Adipocyte (in vitro differentiated cells): Measurements from ENCODE around the gene ERCC6L2.

ENCODE experiments used
- DNase-seq: peaks from one replicate; pipeline ENCODE4 v3.0.0-alpha.2; 2015; ENCODE audit warnings: low read depth
- H3K27me3 ChIP-seq: replicated peaks from 2 replicates; pipeline ENCODE4 v1.7.0; 2013; ENCODE audit warnings: mild to moderate bottlenecking, low read length, moderate library complexity; ENCODE audit not compliant: control insufficient read depth, insufficient read depth
- H3K36me3 ChIP-seq: 2 replicates; pipeline ENCODE4 v1.7.0; 2013; ENCODE audit warnings: low read length, mild to moderate bottlenecking, moderate library complexity; ENCODE audit not compliant: control insufficient read depth, insufficient read depth, severe bottlenecking
- H3K4me1 ChIP-seq: 2 replicates; pipeline ENCODE4 v1.7.0; 2013; ENCODE audit warnings: mild to moderate bottlenecking, low read length, moderate library complexity; ENCODE audit not compliant: control insufficient read depth, insufficient read depth
- H3K4me3 ChIP-seq: 2 replicates; pipeline ENCODE4 v1.7.0; 2013; ENCODE audit warnings: mild to moderate bottlenecking, low read length, moderate library complexity
- H3K9ac ChIP-seq: 2 replicates; pipeline ENCODE4 v1.7.0; 2013; ENCODE audit warnings: mild to moderate bottlenecking, low read length, moderate library complexity
- H3K9me3 ChIP-seq: 2 replicates; pipeline ENCODE4 v1.7.0; 2013; ENCODE audit warnings: mild to moderate bottlenecking, low read length, moderate library complexity; ENCODE audit not compliant: control insufficient read depth

Gene ERCC6L2

GRCh38 chr9:95870352-95870751 lies 5.1 kb upstream of the ERCC6L2 start:
- H3K4me1 ChIP-seq = peaks cover 7% of the 10 kb centered on the region
- DNase-seq = no peak
- no peak overlapping the region for H3K9ac ChIP-seq
- H3K36me3 ChIP-seq = no peaks in the 10 kb centered on the region
- no peak overlapping the region for H3K4me3 ChIP-seq
- H3K27me3 ChIP-seq = no peaks in the 10 kb centered on the region
- no peaks in the 10 kb centered on the region for H3K9me3 ChIP-seq

- Histone ChIP-seq H3K36me3 (no peaks in the 10 kb centered on the region), H3K9ac (no peak overlapping the region), H3K4me1 (peaks cover 7% of the 10 kb centered on the region), H3K4me3 (no peak overlapping the region), H3K27me3 (no peaks in the 10 kb centered on the region), H3K9me3 (no peaks in the 10 kb centered on the region)
- no peak for DNase-seq
These were observed 4.6 kb upstream of the ERCC6L2 start for GRCh38 chr9:95870906-95871305.

DNA sequence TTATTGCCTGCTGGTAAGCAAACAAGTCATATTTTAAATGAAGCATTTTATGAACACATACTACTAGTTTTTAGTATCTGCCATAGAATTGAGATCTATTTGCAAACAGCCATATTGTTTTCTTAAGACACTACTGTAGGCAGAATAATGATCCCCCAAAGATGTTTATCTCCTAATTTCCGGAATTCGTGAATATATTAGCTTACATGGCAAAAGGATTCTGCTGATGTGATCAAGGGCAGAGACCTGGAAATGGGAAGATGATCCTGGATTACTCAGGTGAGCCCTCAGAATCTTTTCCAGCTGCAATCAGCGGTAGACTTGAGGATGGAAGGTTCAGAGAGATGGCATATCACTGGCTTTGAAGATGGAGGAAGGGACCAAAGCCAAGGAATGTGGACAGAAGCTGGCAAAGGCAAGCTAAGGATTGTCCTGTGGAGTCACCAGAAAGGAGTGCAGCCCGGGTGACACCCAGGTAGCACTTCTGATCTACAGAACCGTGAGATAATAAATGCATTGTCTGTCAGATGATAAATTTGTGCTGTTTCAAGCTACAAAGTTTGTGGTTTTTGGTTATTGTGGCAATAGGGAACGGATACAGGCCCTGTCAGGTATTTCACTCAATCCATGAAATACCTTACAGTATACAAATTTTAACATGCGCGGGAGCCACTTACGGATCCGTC lies 1.0 kb upstream of the ERCC6L2 start:
- Histone ChIP-seq H3K4me3 (no peak overlapping the region), H3K4me1 (peaks cover 7% of the 10 kb centered on the region), H3K27me3 (no peaks in the 10 kb centered on the region), H3K9me3 (no peaks in the 10 kb centered on the region), H3K36me3 (no peaks in the 10 kb centered on the region), H3K9ac (no peak overlapping the region)
- DNase-seq = peak; percentile 35

- no peaks in the 10 kb centered on the region for H3K9me3 ChIP-seq
- DNase-seq = peak; percentile 77
- H3K4me1 ChIP-seq = peaks cover 7% of the 10 kb centered on the region
- no peaks in the 10 kb centered on the region for H3K27me3 ChIP-seq
- no peak overlapping the region for H3K9ac ChIP-seq
- no peak overlapping the region for H3K4me3 ChIP-seq
- H3K36me3 ChIP-seq = no peaks in the 10 kb centered on the region
These were observed 544 bp upstream of the ERCC6L2 start for GRCh38 chr9:95874989-95875304.

GRCh38 chr9:95876138-95876444 lies 600 bp downstream of the ERCC6L2 start:
- Histone ChIP-seq H3K4me1 (peaks cover 7% of the 10 kb centered on the region), H3K9ac (no peak overlapping the region), H3K9me3 (no peaks in the 10 kb centered on the region), H3K36me3 (no peaks in the 10 kb centered on the region), H3K27me3 (no peaks in the 10 kb centered on the region), H3K4me3 (no peak overlapping the region)
- DNase-seq = no peak

DNA sequence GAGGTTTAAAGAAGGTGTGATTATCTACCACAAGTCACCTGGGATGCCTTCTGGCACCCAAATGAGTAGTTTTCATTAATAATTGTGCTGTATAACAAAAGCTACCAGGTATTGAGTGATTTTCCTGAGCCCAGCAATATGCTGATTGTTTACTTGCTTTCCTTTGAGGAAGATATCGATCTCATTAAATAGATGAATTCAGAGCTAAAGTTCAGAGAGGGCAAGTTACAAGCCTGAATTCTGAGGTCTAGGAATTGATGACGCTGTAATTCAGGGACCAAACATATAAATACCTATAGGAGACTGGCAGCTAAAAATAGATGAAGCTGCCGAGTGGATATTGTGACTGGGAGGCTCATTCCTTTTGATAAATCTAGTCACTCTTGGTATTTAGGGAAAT lies 1.1 kb downstream of the ERCC6L2 start:
- Histone ChIP-seq H3K27me3 (no peaks in the 10 kb centered on the region), H3K36me3 (no peaks in the 10 kb centered on the region), H3K4me1 (peaks cover 7% of the 10 kb centered on the region), H3K9me3 (no peaks in the 10 kb centered on the region), H3K4me3 (no peak overlapping the region), H3K9ac (no peak overlapping the region)
- peak; percentile 56 for DNase-seq

DNA sequence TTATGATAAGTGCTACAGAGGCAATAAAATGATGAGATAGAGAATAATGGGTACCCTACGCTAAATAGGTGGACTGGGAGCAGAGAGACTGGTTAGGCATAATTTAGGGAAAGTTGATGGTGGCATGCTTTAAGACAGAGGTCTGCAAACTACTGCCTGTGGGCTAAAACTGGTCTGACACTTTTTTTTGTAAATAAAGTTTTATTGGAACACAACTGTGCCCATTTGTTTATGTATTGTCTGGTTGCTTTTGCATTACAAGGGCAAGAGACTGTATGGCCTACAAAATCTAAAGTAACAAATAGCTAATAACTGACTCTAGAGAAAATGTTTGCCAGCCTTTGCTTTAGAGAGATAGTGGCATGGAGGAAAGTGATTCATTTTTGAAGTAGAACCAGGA lies 2.5 kb downstream of the ERCC6L2 start:
- no peaks in the 10 kb centered on the region for H3K27me3 ChIP-seq
- H3K9me3 ChIP-seq = no peaks in the 10 kb centered on the region
- H3K36me3 ChIP-seq = peaks cover 5% of the 10 kb centered on the region
- no peak overlapping the region for H3K9ac ChIP-seq
- H3K4me3 ChIP-seq = no peak overlapping the region
- DNase-seq = no peak
- peaks cover 7% of the 10 kb centered on the region for H3K4me1 ChIP-seq

DNA sequence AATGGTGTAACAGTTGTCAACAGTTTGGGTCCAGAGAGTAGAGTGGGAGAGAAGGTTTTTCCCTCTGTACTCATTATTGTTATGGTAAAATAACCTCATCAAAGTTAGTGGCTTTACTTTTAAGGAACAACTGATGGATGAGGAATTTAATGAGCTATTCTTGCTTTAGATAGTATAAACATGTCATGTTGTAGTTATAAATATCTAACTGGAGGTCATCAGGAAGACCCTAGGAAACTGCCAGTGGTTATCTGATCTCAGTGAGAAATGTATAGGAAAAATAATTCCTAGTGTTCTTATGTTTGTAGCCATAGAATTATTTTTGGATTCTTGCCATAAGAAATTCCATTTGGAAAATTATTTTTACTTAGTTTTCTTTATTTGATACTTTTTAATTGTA lies 4.1 kb downstream of the ERCC6L2 start:
- Histone ChIP-seq H3K9ac (no peak overlapping the region), H3K4me3 (no peak overlapping the region), H3K9me3 (no peaks in the 10 kb centered on the region), H3K36me3 (peaks cover 11% of the 10 kb centered on the region), H3K4me1 (peaks cover 2% of the 10 kb centered on the region), H3K27me3 (no peaks in the 10 kb centered on the region)
- no peak for DNase-seq

GRCh38 chr9:95880021-95880690 lies 4.7 kb downstream of the ERCC6L2 start:
- Histone ChIP-seq H3K4me1 (no peaks in the 10 kb centered on the region), H3K9me3 (no peaks in the 10 kb centered on the region), H3K36me3 (peaks cover 16% of the 10 kb centered on the region), H3K9ac (no peak overlapping the region), H3K27me3 (no peaks in the 10 kb centered on the region), H3K4me3 (no peak overlapping the region)
- peak; percentile 82 for DNase-seq

DNA sequence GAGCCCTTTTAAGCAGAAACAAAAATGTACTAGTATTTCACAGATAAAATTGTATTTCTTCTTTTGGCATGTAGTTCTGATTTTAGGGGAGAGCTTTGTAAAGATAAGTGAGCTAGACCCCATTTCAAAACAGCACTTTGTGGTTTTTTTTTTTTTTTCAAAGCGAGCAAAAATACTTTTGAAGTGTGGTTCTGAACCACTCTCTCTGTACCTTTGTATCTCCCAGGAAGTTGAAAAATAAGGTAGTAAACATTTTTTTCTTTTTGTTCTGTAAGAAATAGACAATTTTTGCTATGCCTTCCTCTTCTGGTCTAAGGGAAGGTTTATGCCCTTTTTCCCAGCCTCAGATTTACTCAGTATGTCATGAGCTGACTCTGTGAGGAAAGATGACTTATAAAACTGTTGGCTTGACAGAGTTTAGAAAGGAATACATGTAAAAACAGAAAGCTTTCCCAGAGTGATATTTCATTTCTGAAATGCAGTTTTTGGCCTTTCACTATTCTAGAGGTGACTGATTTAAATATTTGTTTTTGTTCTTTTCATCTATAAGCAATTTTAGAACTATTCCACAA lies 12.5 kb downstream of the ERCC6L2 start:
- H3K27me3 ChIP-seq = no peaks in the 10 kb centered on the region
- H3K36me3 ChIP-seq = peaks cover 28% of the 10 kb centered on the region
- no peaks in the 10 kb centered on the region for H3K4me1 ChIP-seq
- no peak overlapping the region for H3K9ac ChIP-seq
- H3K4me3 ChIP-seq = no peak overlapping the region
- no peak for DNase-seq
- peaks cover 4% of the 10 kb centered on the region for H3K9me3 ChIP-seq

GRCh38 chr9:95890594-95890993 lies 15.1 kb downstream of the ERCC6L2 start:
- Histone ChIP-seq H3K36me3 (peaks cover 17% of the 10 kb centered on the region), H3K9me3 (peaks cover 4% of the 10 kb centered on the region), H3K9ac (no peak overlapping the region), H3K4me1 (no peaks in the 10 kb centered on the region), H3K4me3 (no peak overlapping the region), H3K27me3 (no peaks in the 10 kb centered on the region)
- DNase-seq = no peak
